ENCODE measurements around the gene INSR.
"Not testable (repeated sequence)": the region's sequence is repeated elsewhere in the genome, so short reads cannot be mapped to it uniquely, and the experiment has no call there.

INSR gene

GRCh38 chr19:7098701-7099596 is 195.3 kb downstream of the INSR start:
- peak; percentile 50 for DNase-seq (ENCODE audit: low read depth)

- no peak for DNase-seq (ENCODE audit: low read depth)
Measured at GRCh38 chr19:7098096-7098495, 196.1 kb downstream of the INSR start.

GRCh38 chr19:7088999-7089398 is 205.2 kb downstream of the INSR start:
- DNase-seq (ENCODE audit: low read depth), result no peak

- DNase-seq (ENCODE audit: low read depth), result no peak
Measured at GRCh38 chr19:7083076-7083956, 210.9 kb downstream of the INSR start.

- no peak for DNase-seq (ENCODE audit: low read depth)
Measured at GRCh38 chr19:7078008-7078407, 216.2 kb downstream of the INSR start.

GRCh38 chr19:7076151-7076550 is 218.1 kb downstream of the INSR start:
- DNase-seq (ENCODE audit: low read depth), result no peak

GRCh38 chr19:7074705-7075282 is 219.4 kb downstream of the INSR start:
- DNase-seq (ENCODE audit: low read depth), result no peak

- no peak for DNase-seq (ENCODE audit: low read depth)
Measured at GRCh38 chr19:7072541-7072940, 221.7 kb downstream of the INSR start.

- DNase-seq (ENCODE audit: low read depth), result no peak
Measured at GRCh38 chr19:7069904-7070226, 224.3 kb downstream of the INSR start.

- DNase-seq (ENCODE audit: low read depth), result peak; percentile 67
Measured at GRCh38 chr19:7069042-7069903, 224.9 kb downstream of the INSR start, which contains the start of gene ZNF557. ZNF557 (plus strand) TSS chr19:7069703; CDS start chr19:7075075, 5,372 bp downstream.

GRCh38 chr19:7068599-7068998 is 225.6 kb downstream of the INSR start:
- DNase-seq (ENCODE audit: low read depth), result no peak

- DNase-seq (ENCODE audit: low read depth), result peak; percentile 26
Measured at GRCh38 chr19:7067716-7068115, 226.5 kb downstream of the INSR start.

- not testable (repeated sequence) for DNase-seq (ENCODE audit: low read depth)
Measured at GRCh38 chr19:7067122-7067521, 227.1 kb downstream of the INSR start.

GRCh38 chr19:7063764-7064418 is 230.3 kb downstream of the INSR start:
- no peak for DNase-seq (ENCODE audit: low read depth)

GRCh38 chr19:7063339-7063738 is 230.9 kb downstream of the INSR start:
- DNase-seq (ENCODE audit: low read depth), result no peak
